WI38 (cell line): ENCODE measurements around the gene IL1RN.

Source experiments
- H3K4me3 ChIP-seq: 2 replicates; pipeline ENCODE4 v1.5.1; 2011; ENCODE audit warnings: low read depth, mild to moderate bottlenecking, control low read depth, low read length
- TF ChIP-seq, protein P1 (sequence below): IDR thresholded peaks from 2 replicates; pipeline ENCODE4 v1.5.1; 2012; ENCODE audit warnings: low read depth, mild to moderate bottlenecking, control low read depth, low read length

The IL1RN gene

GRCh38 chr2:113114996-113115395 lies 12.4 kb upstream of the IL1RN start:
- TF ChIP-seq, protein P1, sequence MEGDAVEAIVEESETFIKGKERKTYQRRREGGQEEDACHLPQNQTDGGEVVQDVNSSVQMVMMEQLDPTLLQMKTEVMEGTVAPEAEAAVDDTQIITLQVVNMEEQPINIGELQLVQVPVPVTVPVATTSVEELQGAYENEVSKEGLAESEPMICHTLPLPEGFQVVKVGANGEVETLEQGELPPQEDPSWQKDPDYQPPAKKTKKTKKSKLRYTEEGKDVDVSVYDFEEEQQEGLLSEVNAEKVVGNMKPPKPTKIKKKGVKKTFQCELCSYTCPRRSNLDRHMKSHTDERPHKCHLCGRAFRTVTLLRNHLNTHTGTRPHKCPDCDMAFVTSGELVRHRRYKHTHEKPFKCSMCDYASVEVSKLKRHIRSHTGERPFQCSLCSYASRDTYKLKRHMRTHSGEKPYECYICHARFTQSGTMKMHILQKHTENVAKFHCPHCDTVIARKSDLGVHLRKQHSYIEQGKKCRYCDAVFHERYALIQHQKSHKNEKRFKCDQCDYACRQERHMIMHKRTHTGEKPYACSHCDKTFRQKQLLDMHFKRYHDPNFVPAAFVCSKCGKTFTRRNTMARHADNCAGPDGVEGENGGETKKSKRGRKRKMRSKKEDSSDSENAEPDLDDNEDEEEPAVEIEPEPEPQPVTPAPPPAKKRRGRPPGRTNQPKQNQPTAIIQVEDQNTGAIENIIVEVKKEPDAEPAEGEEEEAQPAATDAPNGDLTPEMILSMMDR = no peak
- H3K4me3 ChIP-seq = no peak overlapping the region

DNA sequence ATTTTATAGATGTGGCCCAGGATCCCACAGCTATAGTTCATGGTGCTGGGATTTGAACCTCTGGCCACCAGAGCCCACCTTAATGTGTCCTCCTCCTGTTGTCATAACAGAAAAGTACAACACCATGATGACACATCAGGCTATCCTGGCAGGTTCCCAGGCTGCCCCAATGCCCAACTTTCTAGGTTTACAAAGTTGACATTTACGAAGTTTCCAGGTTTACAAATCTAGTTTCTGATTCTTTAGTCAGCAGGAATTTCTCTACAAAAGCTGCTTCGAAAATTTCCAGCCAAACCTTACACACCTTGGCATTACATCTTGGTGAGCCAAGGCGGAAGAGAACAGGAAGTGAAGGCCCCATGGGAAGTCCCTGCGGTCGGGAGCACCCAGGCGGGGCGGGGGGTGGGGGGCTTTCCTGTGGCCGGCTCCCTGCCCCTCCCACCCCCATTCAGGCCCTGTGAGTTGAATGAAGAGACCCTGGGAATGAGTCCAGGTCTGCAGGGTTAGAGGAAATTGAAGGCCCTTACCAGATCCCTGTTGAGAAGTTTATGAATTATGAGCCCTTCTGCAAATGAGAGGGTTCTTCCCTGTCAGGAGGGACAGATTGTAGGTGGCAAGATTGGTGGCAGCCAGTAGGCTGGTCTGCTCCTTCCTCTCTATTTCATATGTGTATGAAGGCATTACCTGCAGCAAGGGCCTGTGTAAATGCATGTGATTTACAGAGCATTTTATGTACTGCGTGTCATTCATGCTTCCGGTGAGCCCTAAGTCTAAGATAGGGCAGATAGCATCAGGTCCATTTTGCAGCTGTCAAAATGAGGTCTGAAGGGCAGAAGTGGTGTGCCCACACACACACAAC lies 11.1 kb upstream of the IL1RN start:
- H3K4me3 ChIP-seq = no peak overlapping the region
- TF ChIP-seq, protein P1 = no peak

DNA sequence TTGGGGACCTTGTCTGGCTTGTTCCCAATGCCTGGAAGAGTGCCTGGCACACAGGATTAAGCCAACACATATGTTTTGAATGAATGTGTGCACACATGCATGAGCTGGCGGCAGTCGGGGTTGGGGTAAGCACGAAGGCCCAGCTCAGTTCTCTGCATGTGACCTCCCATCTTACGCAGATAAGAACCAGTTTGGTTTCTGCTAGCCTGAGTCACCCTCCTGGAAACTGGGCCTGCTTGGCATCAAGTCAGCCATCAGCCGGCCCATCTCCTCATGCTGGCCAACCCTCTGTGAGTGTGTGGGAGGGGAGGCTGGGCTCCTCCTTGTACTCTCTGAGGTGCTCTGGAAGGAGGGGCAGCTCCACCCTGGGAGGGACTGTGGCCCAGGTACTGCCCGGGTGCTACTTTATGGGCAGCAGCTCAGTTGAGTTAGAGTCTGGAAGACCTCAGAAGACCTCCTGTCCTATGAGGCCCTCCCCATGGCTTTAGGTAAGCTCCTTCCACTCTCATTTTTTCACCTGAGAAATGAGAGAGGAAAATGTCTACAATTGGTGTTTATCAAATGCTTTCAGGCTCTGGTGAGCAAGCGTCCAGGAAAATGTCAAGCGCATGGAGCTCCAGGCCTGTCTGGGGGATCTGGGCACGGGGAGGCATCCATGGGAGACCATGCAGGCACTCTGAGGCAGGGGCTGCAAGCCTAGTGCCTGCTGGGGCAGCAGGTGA lies 9.7 kb upstream of the IL1RN start:
- TF ChIP-seq, protein P1 = no peak
- no peak overlapping the region for H3K4me3 ChIP-seq

DNA sequence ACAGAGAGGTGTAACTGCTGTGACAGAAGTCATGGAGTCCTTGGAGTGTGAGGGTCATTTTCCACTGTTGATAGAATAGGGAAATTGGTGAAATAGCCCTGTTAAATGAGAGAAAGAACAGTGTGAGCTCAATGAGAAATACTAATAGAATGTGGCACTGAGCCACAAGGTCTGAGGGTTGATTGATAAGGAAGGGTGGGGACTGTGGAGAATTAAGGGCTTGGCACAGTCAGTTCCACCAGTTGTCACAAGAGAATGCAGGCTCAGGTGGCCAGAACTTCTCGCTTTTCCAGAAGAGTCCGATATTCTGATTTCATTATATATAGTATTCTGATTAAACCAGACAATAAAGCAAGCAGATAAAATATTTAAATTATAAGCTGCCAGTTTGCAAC lies 9.1 kb upstream of the IL1RN start:
- TF ChIP-seq, protein P1 = no peak
- H3K4me3 ChIP-seq = no peak overlapping the region

- TF ChIP-seq, protein P1 = no peak
- H3K4me3 ChIP-seq = no peak overlapping the region
Observed at GRCh38 chr2:113119111-113119510, 8.3 kb upstream of the IL1RN start.

GRCh38 chr2:113120861-113121260 lies 6.5 kb upstream of the IL1RN start:
- TF ChIP-seq, protein P1 = no peak
- H3K4me3 ChIP-seq = no peak overlapping the region

DNA sequence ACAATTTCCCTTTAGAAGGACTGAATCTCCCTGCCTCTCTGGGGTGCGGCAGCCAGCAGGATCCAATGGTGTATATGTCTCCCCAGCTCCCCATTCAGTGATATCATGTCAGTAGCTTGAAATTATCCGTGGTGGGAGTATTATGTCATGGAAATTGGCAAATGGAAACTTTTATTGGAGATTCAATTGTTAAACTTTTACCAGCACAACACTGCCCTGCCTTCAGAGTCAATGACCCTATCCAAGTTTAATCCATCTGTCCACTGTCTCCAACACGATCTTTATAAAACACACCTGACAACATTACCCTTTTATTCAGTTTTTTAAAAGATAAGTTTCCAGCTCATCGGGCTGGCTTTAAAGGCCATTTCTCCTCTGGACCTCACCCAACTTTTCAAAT lies 5.0 kb upstream of the IL1RN start:
- H3K4me3 ChIP-seq = no peak overlapping the region
- TF ChIP-seq, protein P1 = no peak
